ENCODE measurements around the gene TRAK2. TPM values are rescaled to one million over a fixed set of nuclear protein-coding genes. Genes with fewer than 3 reads are reported as not detected.
A peak's percentile ranks its signal among the peaks of the same experiment; 100 is the strongest.

Gene TRAK2
- total RNA-seq, 2 experiments from 2014 or later = 7.1 to 11.9 TPM

DNA sequence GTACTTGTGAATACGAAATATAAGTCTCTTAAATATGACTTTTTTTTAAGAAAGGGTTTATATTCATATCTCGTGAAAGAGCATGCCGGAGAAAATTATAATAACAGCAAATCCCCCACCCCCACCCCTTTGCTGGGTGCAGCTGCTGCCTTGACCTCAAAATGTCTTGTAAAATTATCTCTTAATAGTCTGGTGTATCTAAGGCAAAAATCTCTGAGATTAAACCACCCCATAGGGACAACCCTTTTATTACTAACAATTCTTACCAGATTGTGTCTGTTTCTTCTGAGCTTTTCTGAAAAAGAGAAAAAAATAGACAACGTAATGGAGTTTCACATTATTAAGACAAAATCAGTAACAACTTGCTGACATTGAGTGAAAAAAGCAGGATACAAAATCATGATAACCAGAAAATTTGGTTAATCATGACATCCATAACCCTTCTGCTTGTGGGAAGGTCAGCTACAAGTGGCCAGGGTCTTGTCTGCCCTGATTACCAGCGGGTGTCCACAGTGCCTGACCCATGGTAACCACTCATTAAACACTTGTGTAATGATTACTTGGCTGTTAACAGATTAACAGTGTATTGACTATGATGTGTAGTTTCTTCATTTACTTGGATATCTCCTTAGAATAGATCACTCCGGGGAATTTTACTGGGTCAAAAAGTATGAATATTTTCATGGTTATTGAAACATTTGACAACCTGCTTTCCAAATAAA, 1.8 kb upstream of the TRAK2 start:
- Histone ChIP-seq H4K20me1 (ENCODE audit: insufficient read depth, low read length) (no peaks in the 10 kb centered on the region), H3K4me3 (ENCODE audit: low read depth, low read length, poor library complexity, severe bottlenecking) (no peak overlapping the region), H3K9me3 (ENCODE audit: low read length) (no peaks in the 10 kb centered on the region), H3K4me2 (ENCODE audit: low read length) (no peak overlapping the region), H3K36me3 (ENCODE audit: insufficient read depth, low read length) (no peaks in the 10 kb centered on the region), H2AFZ (ENCODE audit: low read length) (peak overlapping the region; percentile 48; the same call in 1 of the 2 replicates), H3K4me1 (ENCODE audit: insufficient read depth, low read length, poor library complexity, severe bottlenecking) (peaks cover 14% of the 10 kb centered on the region), H3K27ac (ENCODE audit: low read depth, low read length, poor library complexity, severe bottlenecking) (no peak overlapping the region), H3K9me2 (ENCODE audit: insufficient read depth, low read length) (no peaks in the 10 kb centered on the region), H3K79me2 (ENCODE audit: insufficient read depth, low read depth, low read length) (peaks cover 7% of the 10 kb centered on the region)
- ChIA-PET POLR2A (interaction anchor here (0.5 to 1.0 kb wide), 3 partner anchors 12 to 1623 kb away, joined by 4 read pairs; no protein-coding TSS in a partner anchor), CTCF (ENCODE audit: unreplicated experiment) (no interaction called here)
- DNase-seq (ENCODE audit: low spot score) = no peak
- TF ChIP-seq, protein P1, sequence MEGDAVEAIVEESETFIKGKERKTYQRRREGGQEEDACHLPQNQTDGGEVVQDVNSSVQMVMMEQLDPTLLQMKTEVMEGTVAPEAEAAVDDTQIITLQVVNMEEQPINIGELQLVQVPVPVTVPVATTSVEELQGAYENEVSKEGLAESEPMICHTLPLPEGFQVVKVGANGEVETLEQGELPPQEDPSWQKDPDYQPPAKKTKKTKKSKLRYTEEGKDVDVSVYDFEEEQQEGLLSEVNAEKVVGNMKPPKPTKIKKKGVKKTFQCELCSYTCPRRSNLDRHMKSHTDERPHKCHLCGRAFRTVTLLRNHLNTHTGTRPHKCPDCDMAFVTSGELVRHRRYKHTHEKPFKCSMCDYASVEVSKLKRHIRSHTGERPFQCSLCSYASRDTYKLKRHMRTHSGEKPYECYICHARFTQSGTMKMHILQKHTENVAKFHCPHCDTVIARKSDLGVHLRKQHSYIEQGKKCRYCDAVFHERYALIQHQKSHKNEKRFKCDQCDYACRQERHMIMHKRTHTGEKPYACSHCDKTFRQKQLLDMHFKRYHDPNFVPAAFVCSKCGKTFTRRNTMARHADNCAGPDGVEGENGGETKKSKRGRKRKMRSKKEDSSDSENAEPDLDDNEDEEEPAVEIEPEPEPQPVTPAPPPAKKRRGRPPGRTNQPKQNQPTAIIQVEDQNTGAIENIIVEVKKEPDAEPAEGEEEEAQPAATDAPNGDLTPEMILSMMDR (conservative IDR thresholded peaks at IDR 0.05; ENCODE audit: low read length) = no peak
- no peak for TF ChIP-seq EZH2phosphoT487 (IDR thresholded peaks at IDR 0.05; ENCODE audit: borderline replicate concordance, low read depth, low read length)
- intact Hi-C loops (cut with micrococcal nuclease; ENCODE audit: unreplicated experiment) = loop anchor here (5.0 kb wide), 2 partner anchors 221 to 641 kb away; partner anchors contain the start of gene BZW1
- no TSS peak for BruUV-seq (replicated peaks)

DNA sequence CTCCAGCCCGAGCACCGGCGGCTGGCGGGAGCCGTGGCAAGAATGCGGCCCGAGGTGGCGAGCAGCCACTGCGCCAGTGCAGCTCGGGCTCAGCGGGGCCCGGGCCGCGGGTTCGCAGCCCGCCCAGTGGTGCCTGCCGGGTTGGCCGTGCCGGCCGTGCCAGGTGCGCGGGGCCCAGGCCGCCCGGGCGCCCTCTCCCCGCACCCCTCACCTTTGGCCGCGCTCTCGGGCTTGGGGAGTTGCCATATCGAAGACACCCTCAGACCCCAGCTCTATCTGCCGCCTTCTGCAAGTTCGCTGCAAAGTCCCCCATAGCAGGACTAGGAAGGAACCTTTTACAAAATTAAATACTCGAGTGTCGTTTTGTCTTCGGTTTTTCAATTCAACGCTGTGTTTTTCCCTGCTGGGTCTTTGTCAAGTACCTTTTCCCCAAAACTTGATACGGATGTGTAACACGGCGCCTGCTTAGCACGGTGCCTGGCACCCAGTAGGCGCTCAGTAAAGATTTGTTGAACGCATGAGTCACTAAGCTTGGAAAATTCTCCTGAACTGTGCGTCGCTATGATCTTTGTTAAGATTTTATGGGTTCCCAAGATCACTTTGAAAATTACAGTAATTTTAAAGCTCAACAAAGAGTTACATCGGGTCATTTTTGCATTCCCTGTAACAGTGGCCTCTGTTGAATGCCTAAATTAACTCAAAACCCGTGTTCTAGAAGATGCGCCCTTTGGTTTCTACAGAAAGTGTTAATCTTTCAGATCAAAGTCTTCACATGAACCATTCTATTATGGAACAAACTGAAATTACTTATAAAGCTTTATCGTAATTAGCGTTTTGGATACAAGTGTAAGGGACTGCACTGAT, 1.0 kb upstream of the TRAK2 start:
- BruUV-seq (replicated peaks) = TSS peak; percentile 51

More for the DNA sequence above, 1.0 kb upstream of the TRAK2 start:
- Histone ChIP-seq H3K4me1 (ENCODE audit: insufficient read depth, low read length, poor library complexity, severe bottlenecking) (peaks cover 14% of the 10 kb centered on the region), H2AFZ (ENCODE audit: low read length) (peak overlapping the region; percentile 48), H4K20me1 (ENCODE audit: insufficient read depth, low read length) (no peaks in the 10 kb centered on the region), H3K36me3 (ENCODE audit: insufficient read depth, low read length) (no peaks in the 10 kb centered on the region), H3K9me3 (ENCODE audit: low read length) (no peaks in the 10 kb centered on the region), H3K79me2 (ENCODE audit: insufficient read depth, low read depth, low read length) (peaks cover 7% of the 10 kb centered on the region), H3K9me2 (ENCODE audit: insufficient read depth, low read length) (no peaks in the 10 kb centered on the region), H3K27ac (ENCODE audit: low read depth, low read length, poor library complexity, severe bottlenecking) (no peak overlapping the region), H3K4me2 (ENCODE audit: low read length) (peak overlapping the region; percentile 68), H3K4me3 (ENCODE audit: low read depth, low read length, poor library complexity, severe bottlenecking) (peak overlapping the region; percentile 99)
- no peak for DNase-seq (ENCODE audit: low spot score)
- CTCF ChIA-PET (ENCODE audit: unreplicated experiment) = no interaction called here
- POLR2A ChIA-PET = interaction anchor here (0.5 to 2.0 kb wide), 13 partner anchors 9 to 1622 kb away, joined by 3 to 12 read pairs (median 4); partner anchors contain the start of gene CASP8
- intact Hi-C loops (cut with micrococcal nuclease; ENCODE audit: unreplicated experiment) = loop anchor here (5.0 kb wide), 2 partner anchors 220 to 640 kb away; partner anchors contain the start of gene BZW1
- TF ChIP-seq, protein P1 (conservative IDR thresholded peaks at IDR 0.05; ENCODE audit: low read length) = no peak
- TF ChIP-seq EZH2phosphoT487 (IDR thresholded peaks at IDR 0.05; ENCODE audit: borderline replicate concordance, low read depth, low read length) = no peak

Data from OCI-LY7 (cell line).